Parathyroid adenoma (tissue), 2 donors: Measurements from ENCODE around the gene MSANTD2.

ENCODE experiments used
- H2AFZ ChIP-seq: fragments of 300-600 bp; sonication (generic); one replicate; pipeline ENCODE4 v1.7.0; 2017; ENCODE audit warnings: antibody characterized with exemption, mild to moderate bottlenecking
- H3K27ac ChIP-seq: fragments of 300-600 bp; sonication (generic); one replicate; pipeline ENCODE4 v1.7.0; 2017
- H3K27me3 ChIP-seq: fragments of 300-600 bp; sonication (generic); one replicate; pipeline ENCODE4 v1.7.0; 2017; ENCODE audit warnings: low read length; ENCODE audit not compliant: control insufficient read depth, insufficient read depth
- H3K36me3 ChIP-seq: fragments of 300-600 bp; sonication (generic); one replicate; pipeline ENCODE4 v1.7.0; 2017; ENCODE audit warnings: low read length; ENCODE audit not compliant: control insufficient read depth, insufficient read depth
- H3K4me1 ChIP-seq: fragments of 300-600 bp; sonication (generic); one replicate; pipeline ENCODE4 v1.7.0; 2017; ENCODE audit warnings: control low read depth
- H3K4me2 ChIP-seq: fragments of 300-600 bp; sonication (generic); one replicate; pipeline ENCODE4 v1.7.0; 2017; ENCODE audit warnings: low read length
- H3K4me3 ChIP-seq: fragments of 300-600 bp; sonication (generic); one replicate; pipeline ENCODE4 v1.7.0; 2017; ENCODE audit warnings: low read depth, low read length
- H3K79me2 ChIP-seq: fragments of 300-600 bp; sonication (generic); one replicate; pipeline ENCODE4 v1.7.0; 2017; ENCODE audit warnings: control low read depth
- H3K9ac ChIP-seq: fragments of 300-600 bp; sonication (generic); one replicate; pipeline ENCODE4 v1.7.0; 2017; ENCODE audit warnings: mild to moderate bottlenecking
- H3K9me3 ChIP-seq: fragments of 300-600 bp; sonication (generic); one replicate; pipeline ENCODE4 v1.7.0; 2017; ENCODE audit warnings: low read length; ENCODE audit not compliant: control insufficient read depth
- TF ChIP-seq, protein P1 (sequence below): fragments of 300-600 bp; sonication (generic); IDR thresholded peaks from one replicate; pipeline ENCODE4 v1.7.0; 2017; ENCODE audit warnings: antibody characterized with exemption, mild to moderate bottlenecking
- donor health status: primary hyperparathyroidism.

MSANTD2 gene

DNA sequence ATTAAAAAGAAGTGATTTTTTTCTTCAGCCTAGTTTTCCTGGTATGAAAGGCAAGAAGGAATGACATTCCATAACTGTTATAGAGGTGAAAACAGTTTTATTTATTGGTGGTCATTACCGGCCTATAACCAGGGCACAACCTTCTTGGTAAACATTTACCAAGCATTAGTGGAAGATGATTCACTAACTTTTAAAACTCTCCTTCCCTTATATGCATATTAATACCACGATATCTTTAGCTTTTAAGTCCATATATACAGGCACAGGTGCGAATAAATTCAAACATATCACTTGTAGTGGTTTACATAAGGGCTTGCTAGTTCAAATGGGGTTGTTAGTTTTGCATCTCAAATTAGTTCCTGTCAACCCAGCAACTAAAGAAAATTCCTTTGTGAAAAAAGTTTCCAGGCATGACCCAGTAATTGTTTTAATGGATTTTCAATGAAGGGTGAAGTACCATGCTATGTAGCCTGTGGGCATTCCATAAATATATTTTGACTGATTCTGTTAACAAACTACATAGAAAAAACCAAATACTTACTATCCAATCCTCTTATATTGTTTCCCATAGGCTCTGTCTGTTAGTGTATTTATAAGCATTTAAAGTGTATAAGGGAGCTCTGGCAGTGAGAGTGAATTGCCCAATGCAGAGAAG is 34.4 kb upstream of the MSANTD2 start:
- Histone ChIP-seq H3K79me2 (no peaks in the 10 kb centered on the region), H3K9ac (no peak overlapping the region), H3K4me1 (no peaks in the 10 kb centered on the region), H3K27me3 (no peaks in the 10 kb centered on the region), H3K9me3 (no peaks in the 10 kb centered on the region), H3K36me3 (no peaks in the 10 kb centered on the region), H2AFZ (no peak overlapping the region), H3K4me2 (no peak overlapping the region), H3K27ac (no peak overlapping the region), H3K4me3 (no peak overlapping the region)
- TF ChIP-seq, protein P1, sequence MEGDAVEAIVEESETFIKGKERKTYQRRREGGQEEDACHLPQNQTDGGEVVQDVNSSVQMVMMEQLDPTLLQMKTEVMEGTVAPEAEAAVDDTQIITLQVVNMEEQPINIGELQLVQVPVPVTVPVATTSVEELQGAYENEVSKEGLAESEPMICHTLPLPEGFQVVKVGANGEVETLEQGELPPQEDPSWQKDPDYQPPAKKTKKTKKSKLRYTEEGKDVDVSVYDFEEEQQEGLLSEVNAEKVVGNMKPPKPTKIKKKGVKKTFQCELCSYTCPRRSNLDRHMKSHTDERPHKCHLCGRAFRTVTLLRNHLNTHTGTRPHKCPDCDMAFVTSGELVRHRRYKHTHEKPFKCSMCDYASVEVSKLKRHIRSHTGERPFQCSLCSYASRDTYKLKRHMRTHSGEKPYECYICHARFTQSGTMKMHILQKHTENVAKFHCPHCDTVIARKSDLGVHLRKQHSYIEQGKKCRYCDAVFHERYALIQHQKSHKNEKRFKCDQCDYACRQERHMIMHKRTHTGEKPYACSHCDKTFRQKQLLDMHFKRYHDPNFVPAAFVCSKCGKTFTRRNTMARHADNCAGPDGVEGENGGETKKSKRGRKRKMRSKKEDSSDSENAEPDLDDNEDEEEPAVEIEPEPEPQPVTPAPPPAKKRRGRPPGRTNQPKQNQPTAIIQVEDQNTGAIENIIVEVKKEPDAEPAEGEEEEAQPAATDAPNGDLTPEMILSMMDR: no peak

DNA sequence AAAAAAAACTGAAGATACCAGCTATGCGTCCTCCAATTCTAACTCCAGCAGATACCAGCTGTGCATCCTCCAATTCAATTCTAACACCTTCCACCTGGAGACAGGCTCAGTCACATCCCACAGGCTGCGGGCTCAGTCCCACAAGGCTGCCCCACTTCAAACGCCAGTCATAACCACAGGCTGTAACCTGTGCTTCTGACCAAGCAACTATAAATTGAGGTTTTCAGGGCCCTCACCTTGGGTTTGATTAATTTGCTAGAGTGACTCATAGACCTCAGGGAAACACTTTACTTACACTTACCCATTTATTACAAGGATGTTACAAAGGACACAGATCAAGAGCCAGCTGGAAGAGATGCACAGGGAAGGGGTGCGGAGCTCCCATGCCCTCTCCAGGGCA is 32.4 kb upstream of the MSANTD2 start:
- Histone ChIP-seq H3K9me3 (no peaks in the 10 kb centered on the region), H2AFZ (no peak overlapping the region), H3K4me1 (no peaks in the 10 kb centered on the region), H3K27me3 (no peaks in the 10 kb centered on the region), H3K4me2 (no peak overlapping the region), H3K79me2 (no peaks in the 10 kb centered on the region), H3K27ac (no peak overlapping the region), H3K4me3 (no peak overlapping the region), H3K36me3 (no peaks in the 10 kb centered on the region), H3K9ac (no peak overlapping the region)
- TF ChIP-seq, protein P1: no peak

DNA sequence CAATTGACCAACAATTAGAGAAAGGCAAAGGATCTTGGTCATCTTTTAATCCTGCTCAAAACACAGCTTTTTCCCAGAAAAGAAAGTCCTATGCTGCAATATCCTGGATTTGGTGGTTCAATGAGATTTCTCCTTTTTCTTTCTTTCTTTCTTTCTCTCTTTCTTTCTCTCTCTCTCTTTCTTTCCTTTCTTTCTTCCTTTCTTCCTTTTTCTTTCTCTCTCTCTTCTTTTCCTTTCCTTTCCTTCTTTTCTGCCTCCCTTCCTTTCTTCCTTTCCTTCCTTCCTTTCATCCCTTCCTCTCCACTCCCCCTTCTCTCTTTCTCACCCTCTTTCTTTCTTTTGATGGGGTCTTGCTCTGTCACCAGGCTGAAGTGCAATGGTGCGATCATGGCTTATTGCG is 31.7 kb upstream of the MSANTD2 start:
- no peaks in the 10 kb centered on the region for H3K9me3 ChIP-seq
- no peak overlapping the region for H3K27ac ChIP-seq
- H3K27me3 ChIP-seq: no peaks in the 10 kb centered on the region
- no peak overlapping the region for H3K4me3 ChIP-seq
- TF ChIP-seq, protein P1: no peak
- no peaks in the 10 kb centered on the region for H3K36me3 ChIP-seq
- no peak overlapping the region for H2AFZ ChIP-seq
- no peaks in the 10 kb centered on the region for H3K79me2 ChIP-seq
- H3K4me2 ChIP-seq: no peak overlapping the region
- H3K4me1 ChIP-seq: no peaks in the 10 kb centered on the region
- no peak overlapping the region for H3K9ac ChIP-seq

DNA sequence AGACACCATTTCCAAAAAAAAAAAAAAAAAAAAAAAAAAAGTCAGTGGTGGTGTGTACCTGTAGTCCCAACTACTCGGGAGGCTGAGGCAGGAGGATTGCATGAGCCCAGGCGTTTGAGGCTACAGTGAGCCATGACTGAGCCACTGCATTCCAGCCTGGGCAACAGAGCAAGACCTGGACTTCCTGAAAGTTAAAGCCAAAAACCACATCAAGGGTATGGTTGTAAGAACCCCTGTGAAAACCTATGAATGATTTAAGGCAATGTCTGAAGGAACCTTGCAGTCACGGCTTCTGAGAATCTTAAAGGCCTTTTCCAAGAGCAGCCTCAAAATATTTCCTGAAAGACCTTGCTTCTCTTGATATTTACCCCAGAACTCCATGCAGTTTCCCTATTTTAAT is 30.5 kb upstream of the MSANTD2 start:
- Histone ChIP-seq H3K4me1 (no peaks in the 10 kb centered on the region), H3K4me3 (no peak overlapping the region), H2AFZ (no peak overlapping the region), H3K4me2 (no peak overlapping the region), H3K79me2 (no peaks in the 10 kb centered on the region), H3K36me3 (no peaks in the 10 kb centered on the region), H3K9me3 (no peaks in the 10 kb centered on the region), H3K27ac (no peak overlapping the region), H3K9ac (no peak overlapping the region), H3K27me3 (no peaks in the 10 kb centered on the region)
- TF ChIP-seq, protein P1: no peak

GRCh38 chr11:124829986-124830385 is 29.8 kb upstream of the MSANTD2 start:
- H2AFZ ChIP-seq: no peak overlapping the region
- no peak overlapping the region for H3K4me2 ChIP-seq
- H3K79me2 ChIP-seq: no peaks in the 10 kb centered on the region
- no peak overlapping the region for H3K27ac ChIP-seq
- H3K9ac ChIP-seq: no peak overlapping the region
- H3K27me3 ChIP-seq: no peaks in the 10 kb centered on the region
- no peak overlapping the region for H3K4me3 ChIP-seq
- H3K9me3 ChIP-seq: no peaks in the 10 kb centered on the region
- no peaks in the 10 kb centered on the region for H3K4me1 ChIP-seq
- TF ChIP-seq, protein P1: no peak
- no peaks in the 10 kb centered on the region for H3K36me3 ChIP-seq
